ENCODE results near the gene CDC42SE2. TPM values are rescaled to one million over a fixed set of nuclear protein-coding genes. Genes with fewer than 3 reads are reported as not detected.
"Not testable (repeated sequence)": the region's sequence is repeated elsewhere in the genome, so short reads cannot be mapped to it uniquely, and the experiment has no call there.

CDC42SE2 gene
- total RNA-seq, 2 donors from 2014 or later = 107 to 110 TPM

DNA sequence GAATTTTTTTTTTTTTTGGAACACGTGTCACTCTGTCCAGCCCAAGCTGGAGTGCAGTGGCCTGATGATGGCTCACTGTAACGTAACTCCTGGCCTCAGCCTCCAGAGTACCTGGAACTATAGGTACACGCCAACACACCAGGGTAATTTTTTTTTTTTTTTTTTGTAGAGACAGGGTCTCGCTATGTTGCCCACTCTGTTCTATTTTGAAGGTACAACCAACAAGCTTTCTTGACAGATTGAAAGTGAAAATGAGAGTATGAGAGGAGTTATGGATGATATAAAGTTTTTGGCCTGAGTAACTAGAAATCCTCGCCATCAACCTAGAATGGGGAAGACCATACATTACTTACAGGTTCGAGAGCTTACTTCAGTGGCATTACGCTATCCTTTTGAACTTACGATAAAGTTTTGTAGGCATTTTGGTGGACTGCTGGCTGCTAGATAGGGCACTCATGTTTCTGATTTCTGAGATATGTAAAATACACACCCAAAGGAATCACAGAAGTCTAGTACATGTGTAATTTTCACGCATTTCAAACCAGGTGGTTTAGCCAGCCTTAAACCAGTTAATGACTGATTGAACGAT, 806 bp upstream of the CDC42SE2 start:
- peak overlapping the region; percentile 83 for H3K4me3 Mint-ChIP-seq
- H3K27me3 Mint-ChIP-seq = no peaks in the 10 kb centered on the region
- peak overlapping the region; percentile 93 for H3K27ac Mint-ChIP-seq
- peak; percentile 21 for ATAC-seq (replicated peaks)
- H3K36me3 Mint-ChIP-seq (ENCODE audit: low read depth) = peaks cover 73% of the 10 kb centered on the region
- no peaks in the 10 kb centered on the region for H3K9me3 Mint-ChIP-seq
- peaks cover 30% of the 10 kb centered on the region for H3K4me1 Mint-ChIP-seq

DNA sequence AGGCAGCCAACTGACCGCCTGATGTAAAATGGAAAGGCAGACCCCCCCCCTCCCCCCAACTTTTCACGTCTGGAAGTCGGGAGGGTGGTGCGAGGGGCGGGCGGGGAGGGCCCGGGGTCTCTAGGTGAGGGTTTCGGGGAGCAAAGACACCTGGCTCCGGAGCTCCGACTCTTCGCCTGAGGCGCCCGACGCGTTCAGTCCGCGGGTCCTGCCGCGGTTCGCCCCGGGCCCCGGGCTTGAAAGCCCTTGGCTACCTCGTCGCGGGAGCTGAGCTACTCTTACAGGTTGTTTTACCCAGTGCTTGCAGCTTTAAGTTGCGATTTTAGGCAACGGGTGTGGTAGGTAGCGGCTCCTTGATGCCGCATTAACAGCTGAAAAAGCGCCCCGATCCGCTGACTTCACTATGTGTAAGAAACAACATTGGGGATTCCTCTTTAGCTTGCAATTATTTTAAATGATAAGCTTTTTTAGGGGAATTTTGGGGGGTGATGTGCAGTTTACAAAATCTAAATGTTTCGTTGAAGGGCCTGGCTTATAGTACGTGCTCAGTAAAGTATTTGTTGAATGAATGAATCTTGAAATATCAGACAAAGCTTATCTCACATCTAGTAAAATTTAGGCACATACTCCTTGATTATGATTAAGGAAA, 722 bp downstream of the CDC42SE2 start:
- peak overlapping the region; percentile 90 for H3K27ac Mint-ChIP-seq
- no peaks in the 10 kb centered on the region for H3K27me3 Mint-ChIP-seq
- peaks cover 73% of the 10 kb centered on the region for H3K36me3 Mint-ChIP-seq (ENCODE audit: low read depth)
- peaks cover 15% of the 10 kb centered on the region for H3K4me1 Mint-ChIP-seq
- H3K4me3 Mint-ChIP-seq = peak overlapping the region; percentile 83
- no peaks in the 10 kb centered on the region for H3K9me3 Mint-ChIP-seq
- ATAC-seq (replicated peaks) = peak; percentile 24

DNA sequence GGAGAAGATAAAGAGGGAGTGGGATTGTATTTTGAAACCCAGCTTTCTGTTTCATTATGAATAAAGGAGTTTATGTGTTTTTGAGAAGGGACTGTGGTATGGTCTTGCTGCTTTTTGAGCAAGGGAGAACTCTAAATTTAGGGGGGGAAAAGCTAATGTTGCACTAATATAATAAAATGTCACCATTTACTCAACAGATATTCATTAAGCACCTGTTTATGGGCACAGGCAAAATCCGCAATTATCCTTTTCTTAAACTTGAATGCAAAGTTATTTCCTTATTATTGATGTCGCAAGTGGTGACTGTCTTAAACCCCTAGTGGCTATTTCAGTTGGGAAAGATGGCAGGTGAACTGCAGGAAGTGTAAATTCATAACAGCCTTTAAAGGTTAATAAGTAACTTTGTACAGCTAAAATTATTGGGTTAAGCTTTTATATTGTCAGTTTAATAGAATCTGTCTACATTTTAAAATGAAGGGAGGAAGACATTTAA, 1.5 kb downstream of the CDC42SE2 start:
- Mint-ChIP-seq H3K4me1 (peaks cover 15% of the 10 kb centered on the region), H3K9me3 (no peaks in the 10 kb centered on the region), H3K27me3 (no peaks in the 10 kb centered on the region), H3K4me3 (peak overlapping the region; percentile 83), H3K36me3 (ENCODE audit: low read depth) (peaks cover 70% of the 10 kb centered on the region), H3K27ac (peak overlapping the region; percentile 90)
- no peak for ATAC-seq (replicated peaks)

DNA sequence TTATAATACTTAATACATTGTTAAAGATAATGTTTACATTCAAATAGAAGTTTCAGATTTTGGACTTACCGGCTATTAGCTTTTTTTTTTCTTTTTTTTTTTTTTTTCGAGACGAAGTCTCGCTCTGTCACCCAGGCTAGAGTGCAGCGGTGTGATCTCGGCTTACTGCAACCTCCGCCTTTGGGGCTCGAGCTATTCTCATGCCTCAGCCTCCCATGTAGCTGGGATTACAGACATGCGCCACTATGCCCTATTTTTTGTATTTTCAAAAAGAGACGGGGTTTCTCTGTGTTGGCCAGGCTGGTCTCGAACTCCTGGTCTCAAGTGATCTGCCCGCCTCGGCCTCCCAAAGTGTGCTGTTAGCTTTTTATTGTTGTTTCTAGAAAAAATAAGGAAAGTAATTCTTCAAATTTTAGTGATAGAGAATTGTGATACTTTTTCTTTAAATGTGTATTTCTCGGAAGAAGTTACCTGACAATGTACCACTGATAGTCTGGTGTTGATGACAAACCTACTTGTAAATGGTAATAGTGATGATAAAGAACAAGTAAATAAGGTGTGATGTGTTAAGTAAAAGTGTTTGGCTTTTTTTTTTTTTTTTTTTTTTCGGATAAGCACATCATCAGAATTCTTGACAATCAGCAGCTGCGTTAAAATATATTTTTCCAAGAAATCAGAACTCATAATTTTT, 2.7 kb downstream of the CDC42SE2 start:
- Mint-ChIP-seq H3K9me3 (no peaks in the 10 kb centered on the region), H3K4me1 (peaks cover 27% of the 10 kb centered on the region), H3K27ac (peak overlapping the region; percentile 90), H3K36me3 (ENCODE audit: low read depth) (peaks cover 82% of the 10 kb centered on the region), H3K27me3 (no peaks in the 10 kb centered on the region), H3K4me3 (peak overlapping the region; percentile 83)
- ATAC-seq (replicated peaks) = no peak

DNA sequence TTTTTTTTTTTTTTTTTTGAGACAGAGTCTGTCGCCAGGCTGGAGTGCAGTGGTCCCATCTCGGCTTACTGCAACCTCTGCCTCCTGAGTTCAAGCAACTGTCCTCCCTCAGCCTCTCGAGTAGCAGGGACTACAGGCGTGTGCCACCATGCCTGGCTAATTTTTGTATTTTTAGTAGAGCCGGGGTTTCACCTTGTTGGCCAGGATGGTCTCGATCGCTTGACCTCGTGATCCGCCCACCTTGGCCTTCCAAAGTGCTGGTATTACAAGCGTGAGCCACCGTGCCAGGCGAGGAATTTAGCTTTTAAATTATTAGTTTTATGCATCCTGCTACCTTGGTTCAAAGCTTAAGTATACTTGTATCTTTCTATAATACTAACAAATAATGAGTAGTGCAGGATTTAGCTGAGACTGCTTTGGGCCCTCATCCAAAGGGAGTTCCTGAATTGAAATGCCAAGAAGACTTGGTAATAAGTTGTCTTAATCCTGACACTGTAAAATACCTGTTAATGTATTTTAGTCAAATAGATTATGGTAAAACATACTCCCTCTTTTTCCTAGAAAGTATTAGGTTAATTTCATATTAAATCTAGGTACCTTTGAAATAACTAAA, 5.0 kb downstream of the CDC42SE2 start:
- Mint-ChIP-seq H3K36me3 (ENCODE audit: low read depth) (peaks cover 81% of the 10 kb centered on the region), H3K27ac (peak overlapping the region; percentile 90), H3K4me1 (peaks cover 31% of the 10 kb centered on the region), H3K4me3 (peak overlapping the region; percentile 83), H3K27me3 (no peaks in the 10 kb centered on the region), H3K9me3 (no peaks in the 10 kb centered on the region)
- no peak for ATAC-seq (replicated peaks)

DNA sequence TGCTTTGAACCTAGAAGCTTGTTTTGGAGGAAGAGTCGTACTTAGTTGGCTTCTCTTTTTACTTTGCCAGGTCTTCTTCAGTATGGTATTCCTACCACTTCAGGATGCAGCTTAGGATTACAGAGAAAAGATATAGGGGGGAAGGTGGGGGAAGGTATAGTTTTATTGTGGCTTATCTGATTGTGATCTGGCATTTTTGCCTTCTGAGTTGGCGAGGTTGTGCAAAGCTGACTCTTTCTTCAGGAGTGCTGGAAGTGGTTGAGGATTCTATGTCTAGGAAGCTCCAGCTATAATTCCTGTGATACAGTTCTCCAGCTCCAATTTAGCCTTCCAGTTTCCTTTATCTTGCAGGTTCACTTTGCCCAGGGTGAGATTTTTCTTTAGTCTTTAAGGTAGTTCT, 7.0 kb downstream of the CDC42SE2 start:
- Mint-ChIP-seq H3K27ac (peak overlapping the region; percentile 91), H3K36me3 (ENCODE audit: low read depth) (peaks cover 85% of the 10 kb centered on the region), H3K9me3 (no peaks in the 10 kb centered on the region), H3K27me3 (no peaks in the 10 kb centered on the region), H3K4me3 (peak overlapping the region; percentile 83), H3K4me1 (peaks cover 43% of the 10 kb centered on the region)
- no peak for ATAC-seq (replicated peaks)

DNA sequence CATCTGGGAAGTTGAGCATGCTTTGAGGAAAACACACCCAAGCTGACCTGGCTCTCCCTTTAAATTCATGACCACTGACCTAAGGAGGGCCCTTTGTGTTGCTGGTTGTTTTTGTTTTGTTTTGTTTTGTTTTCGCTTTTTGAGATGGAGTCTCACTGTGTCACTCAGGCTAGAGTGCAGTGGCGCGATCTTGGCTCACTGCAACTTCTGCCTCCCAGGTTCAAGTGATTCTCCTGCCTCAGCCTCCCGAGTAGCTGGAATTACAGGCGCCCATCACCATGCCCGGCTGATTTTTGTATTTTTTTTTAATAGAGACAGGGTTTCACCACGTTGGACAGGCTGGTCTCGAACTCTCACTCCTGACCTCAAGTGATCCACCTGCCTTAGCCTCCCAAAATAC, 8.0 kb downstream of the CDC42SE2 start:
- H3K27me3 Mint-ChIP-seq; H3K9me3 Mint-ChIP-seq; ATAC-seq (replicated peaks): not testable (repeated sequence)
- peaks cover 43% of the 10 kb centered on the region for H3K4me1 Mint-ChIP-seq
- H3K27ac Mint-ChIP-seq = peak overlapping the region; percentile 91
- H3K36me3 Mint-ChIP-seq (ENCODE audit: low read depth) = peaks cover 82% of the 10 kb centered on the region
- peak overlapping the region; percentile 83 for H3K4me3 Mint-ChIP-seq

DNA sequence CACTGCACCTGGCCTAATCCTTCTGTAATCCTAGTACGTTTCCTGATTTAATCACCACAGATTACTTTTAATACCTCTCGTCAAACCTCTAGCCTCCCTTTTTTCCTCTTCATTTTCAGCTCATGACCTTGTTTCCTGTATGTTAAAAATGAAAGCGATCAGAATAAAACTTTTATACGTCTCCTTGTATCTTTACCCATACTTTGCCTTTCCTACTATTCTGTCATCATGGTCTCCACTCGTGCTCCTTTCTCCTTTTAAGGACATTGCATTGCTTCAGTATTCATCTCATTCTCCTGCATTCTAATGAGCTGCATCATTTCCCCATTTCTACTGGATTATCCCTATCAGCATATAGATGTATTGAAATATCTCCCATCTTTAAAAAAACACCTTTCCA, 8.5 kb downstream of the CDC42SE2 start:
- Mint-ChIP-seq H3K4me3 (peak overlapping the region; percentile 83), H3K27ac (peak overlapping the region; percentile 91), H3K9me3 (no peaks in the 10 kb centered on the region)

DNA sequence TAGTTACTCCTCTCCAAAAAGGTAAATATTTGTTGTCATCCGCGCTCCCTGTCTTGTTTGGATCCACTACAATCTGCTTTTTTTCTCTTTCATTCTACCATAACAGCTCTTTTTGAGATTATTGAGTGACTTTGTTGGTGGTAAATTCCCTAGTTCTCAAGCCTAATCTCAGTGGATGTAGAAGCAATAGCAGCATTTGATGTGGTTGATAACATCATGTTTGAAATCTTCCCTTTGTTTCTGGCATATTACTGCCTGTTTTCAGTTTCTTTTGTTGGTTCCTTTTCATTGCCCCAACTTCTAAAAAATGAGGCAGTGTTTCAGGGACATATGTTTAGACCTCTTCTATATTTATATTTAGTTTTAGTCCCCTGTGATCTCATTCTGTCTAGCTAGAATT, 8.9 kb downstream of the CDC42SE2 start:
- H3K9me3 Mint-ChIP-seq = no peaks in the 10 kb centered on the region
- no peaks in the 10 kb centered on the region for H3K27me3 Mint-ChIP-seq
- peak overlapping the region; percentile 91 for H3K27ac Mint-ChIP-seq
- H3K36me3 Mint-ChIP-seq (ENCODE audit: low read depth) = peaks cover 82% of the 10 kb centered on the region
- H3K4me3 Mint-ChIP-seq = peak overlapping the region; percentile 83
- H3K4me1 Mint-ChIP-seq = peaks cover 44% of the 10 kb centered on the region
- ATAC-seq (replicated peaks) = peak; percentile 71

More for the DNA sequence above, 8.5 kb downstream of the CDC42SE2 start:
- Mint-ChIP-seq H3K36me3 (ENCODE audit: low read depth) (peaks cover 82% of the 10 kb centered on the region), H3K27me3 (no peaks in the 10 kb centered on the region), H3K4me1 (peaks cover 42% of the 10 kb centered on the region)
- ATAC-seq (replicated peaks) = peak; percentile 75

DNA sequence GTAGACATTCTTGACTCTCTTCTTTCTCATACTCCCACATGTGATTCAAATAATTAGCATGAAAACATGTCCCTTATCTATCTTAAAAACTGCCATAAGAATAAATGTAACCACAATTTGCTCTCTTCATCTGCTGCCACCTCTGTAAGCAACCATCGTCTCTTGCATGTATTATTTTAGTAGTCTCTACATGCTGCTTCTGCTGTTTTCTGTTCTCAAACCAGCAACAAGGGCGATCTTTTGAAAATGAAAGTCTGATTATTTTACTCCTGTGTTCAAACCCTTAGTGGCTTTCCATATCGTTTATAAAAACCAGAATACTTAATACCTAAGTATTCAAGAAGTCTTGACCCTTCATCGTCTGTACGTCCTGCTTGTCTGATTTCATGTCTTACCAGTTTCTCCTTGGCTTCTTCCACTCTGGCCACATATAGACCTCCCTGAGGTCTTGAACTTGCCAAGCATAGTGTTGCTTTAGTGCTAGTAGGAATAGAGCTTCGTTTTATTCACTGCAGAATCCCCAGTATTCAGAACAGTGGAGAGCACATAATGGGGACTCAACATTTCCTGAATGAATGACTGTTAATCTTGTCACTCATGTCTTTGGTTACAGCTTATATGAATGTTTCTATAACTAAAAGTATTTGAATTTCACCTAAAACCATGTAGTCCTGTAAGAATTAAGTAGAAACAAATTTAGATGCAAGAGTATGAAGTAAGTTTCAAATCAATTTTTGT, 10.6 kb downstream of the CDC42SE2 start:
- H3K27ac Mint-ChIP-seq = peak overlapping the region; percentile 88
- ATAC-seq (replicated peaks) = peak; percentile 42
- H3K9me3 Mint-ChIP-seq = no peaks in the 10 kb centered on the region
- peaks cover 83% of the 10 kb centered on the region for H3K36me3 Mint-ChIP-seq (ENCODE audit: low read depth)
- peaks cover 49% of the 10 kb centered on the region for H3K4me1 Mint-ChIP-seq
- peak overlapping the region; percentile 83 for H3K4me3 Mint-ChIP-seq
- H3K27me3 Mint-ChIP-seq = no peaks in the 10 kb centered on the region

DNA sequence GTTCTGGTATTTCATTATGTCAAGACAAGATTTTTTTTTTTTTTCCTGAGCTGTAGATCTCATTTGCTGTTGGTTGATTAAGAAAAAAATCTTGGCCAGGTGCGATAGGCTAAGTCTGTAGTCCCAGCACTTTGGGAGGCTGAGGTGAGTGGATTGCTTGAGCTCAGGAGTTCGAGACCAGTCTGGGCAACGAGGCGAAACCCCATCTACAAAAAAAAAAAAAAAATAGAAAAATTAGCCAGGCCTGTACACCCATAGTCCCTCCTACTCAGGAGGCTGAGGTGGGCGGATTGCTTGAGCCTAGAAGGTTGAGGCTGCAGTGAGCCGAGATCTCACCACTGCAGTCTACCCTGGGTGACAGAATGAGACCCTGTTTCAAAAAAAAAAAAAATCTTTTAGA, 12.2 kb downstream of the CDC42SE2 start:
- peak overlapping the region; percentile 88 for H3K27ac Mint-ChIP-seq
- no peaks in the 10 kb centered on the region for H3K9me3 Mint-ChIP-seq
- no peaks in the 10 kb centered on the region for H3K27me3 Mint-ChIP-seq
- peaks cover 53% of the 10 kb centered on the region for H3K4me1 Mint-ChIP-seq
- H3K36me3 Mint-ChIP-seq (ENCODE audit: low read depth) = peaks cover 82% of the 10 kb centered on the region
- no peak for ATAC-seq (replicated peaks)
- H3K4me3 Mint-ChIP-seq = peak overlapping the region; percentile 83

DNA sequence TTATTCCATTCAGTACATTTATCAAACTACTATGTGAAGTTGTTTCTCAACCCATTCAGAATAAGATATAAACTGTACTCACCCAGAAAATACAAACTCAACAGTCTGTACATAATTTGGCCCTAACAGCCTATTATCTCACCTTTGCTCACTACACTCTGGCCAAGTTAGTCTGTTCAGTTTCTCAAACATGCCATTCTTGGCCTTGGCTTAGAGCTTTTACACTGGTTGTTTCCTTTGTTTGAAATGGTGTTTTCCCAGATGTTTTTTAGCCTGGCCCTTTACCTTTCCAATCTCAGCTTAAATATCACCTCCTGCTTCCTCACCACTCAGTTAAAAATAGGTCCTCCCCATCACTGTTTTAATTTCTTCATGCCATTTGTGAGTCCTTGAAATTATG, 13.6 kb downstream of the CDC42SE2 start:
- peaks cover 81% of the 10 kb centered on the region for H3K36me3 Mint-ChIP-seq (ENCODE audit: low read depth)
- peak overlapping the region; percentile 99 for H3K27ac Mint-ChIP-seq
- H3K9me3 Mint-ChIP-seq = no peaks in the 10 kb centered on the region
- ATAC-seq (replicated peaks) = no peak
- H3K4me1 Mint-ChIP-seq = peaks cover 52% of the 10 kb centered on the region
- H3K4me3 Mint-ChIP-seq = peak overlapping the region; percentile 93
- H3K27me3 Mint-ChIP-seq = no peaks in the 10 kb centered on the region

DNA sequence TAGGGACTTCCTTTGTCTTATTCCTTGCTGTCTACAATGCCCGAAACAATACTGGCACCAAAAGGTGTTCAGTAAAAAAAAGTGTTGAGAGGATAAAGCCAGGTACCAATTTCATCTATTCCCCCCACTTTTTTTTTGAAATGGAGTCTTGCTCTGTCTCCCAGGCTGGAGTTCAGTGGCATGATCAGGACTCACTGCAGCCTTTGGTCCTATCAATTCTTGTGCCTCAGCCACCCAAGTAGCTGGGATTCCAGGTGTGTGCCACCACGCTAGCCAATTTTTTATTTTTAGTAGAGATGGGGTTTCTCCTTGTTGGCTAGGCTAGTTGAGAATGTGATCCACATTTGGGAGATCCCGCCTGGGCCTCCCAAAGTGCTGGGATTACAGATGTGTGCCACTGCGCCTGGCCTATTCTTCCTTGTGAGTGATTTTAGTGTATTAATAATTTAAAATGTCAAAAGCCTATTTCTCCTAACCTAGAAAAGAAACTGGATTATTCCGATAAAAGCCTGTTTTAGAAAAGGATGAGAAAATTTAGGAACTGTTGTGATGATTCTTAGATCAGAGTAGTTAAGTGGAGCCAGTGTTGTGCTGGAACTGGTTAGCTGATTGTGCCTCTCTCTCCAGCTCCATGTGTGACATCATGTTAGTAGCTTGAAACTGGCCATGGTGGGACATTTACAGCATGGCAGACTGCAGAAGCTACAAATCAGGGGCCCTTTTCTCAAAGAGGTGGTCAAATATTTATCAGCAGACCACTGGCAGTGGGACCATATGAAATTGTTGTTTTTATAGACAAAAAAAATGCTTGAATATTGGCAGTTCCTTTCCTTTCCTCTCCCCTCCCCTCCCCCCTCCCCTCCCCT, 14.3 kb downstream of the CDC42SE2 start:
- Mint-ChIP-seq H3K4me1 (peaks cover 51% of the 10 kb centered on the region), H3K9me3 (no peaks in the 10 kb centered on the region), H3K27ac (peak overlapping the region; percentile 99), H3K36me3 (ENCODE audit: low read depth) (peaks cover 82% of the 10 kb centered on the region), H3K27me3 (no peaks in the 10 kb centered on the region), H3K4me3 (peak overlapping the region; percentile 93)
- no peak for ATAC-seq (replicated peaks)
